SK-N-MC (cell line): Measurements from ENCODE around the gene ADCY4.
"Not testable (repeated sequence)": the region's sequence is repeated elsewhere in the genome, so short reads cannot be mapped to it uniquely, and the experiment has no call there.

ENCODE experiments used
- DNase-seq: peaks from one replicate; pipeline ENCODE4 v3.0.0-alpha.2; 2011; ENCODE audit warnings: low read depth, low spot score
- H3K27ac ChIP-seq: fragments of 200-600 bp; sonication (generic); 2 replicates; pipeline ENCODE4 v1.5.1; 2016; ENCODE audit warnings: mixed run types
- H3K36me3 ChIP-seq: fragments of 200-600 bp; sonication (generic); 2 replicates; pipeline ENCODE4 v1.6.1; 2017; ENCODE audit warnings: antibody characterized with exemption, low read length, mixed read lengths; ENCODE audit not compliant: insufficient read depth
- H3K4me3 ChIP-seq: fragments of 200-600 bp; sonication (generic); 2 replicates; pipeline ENCODE4 v1.5.1; 2016
- H3K9ac ChIP-seq: fragments of 200-600 bp; sonication (generic); 2 replicates; pipeline ENCODE4 v1.8.0; 2017; ENCODE audit warnings: mixed run types, mixed read lengths; ENCODE audit not compliant: insufficient read length
- H3K9me3 ChIP-seq: fragments of 200-600 bp; sonication (generic); 2 replicates; pipeline ENCODE4 v1.6.1; 2017; ENCODE audit warnings: low read depth, mild to moderate bottlenecking, antibody characterized with exemption, low read length, moderate library complexity, mixed read lengths
- EZH2 ChIP-seq: fragments of 200-600 bp; sonication (generic); IDR thresholded peaks from one replicate; pipeline ENCODE4 v1.6.1; 2017; ENCODE audit warnings: antibody characterized with exemption
- FOXP2 ChIP-seq: optimal IDR thresholded peaks from 2 replicates; pipeline ENCODE3; 2011; ENCODE audit warnings: mild to moderate bottlenecking, moderate library complexity; ENCODE audit not compliant: insufficient read depth; ENCODE audit errors: extremely low read length, control extremely low read depth
- POLR2AphosphoS5 ChIP-seq: IDR thresholded peaks from 2 replicates; pipeline ENCODE4 v1.6.1; 2012; ENCODE audit warnings: mild to moderate bottlenecking, low read depth, low read length, borderline replicate concordance

Gene ADCY4

DNA sequence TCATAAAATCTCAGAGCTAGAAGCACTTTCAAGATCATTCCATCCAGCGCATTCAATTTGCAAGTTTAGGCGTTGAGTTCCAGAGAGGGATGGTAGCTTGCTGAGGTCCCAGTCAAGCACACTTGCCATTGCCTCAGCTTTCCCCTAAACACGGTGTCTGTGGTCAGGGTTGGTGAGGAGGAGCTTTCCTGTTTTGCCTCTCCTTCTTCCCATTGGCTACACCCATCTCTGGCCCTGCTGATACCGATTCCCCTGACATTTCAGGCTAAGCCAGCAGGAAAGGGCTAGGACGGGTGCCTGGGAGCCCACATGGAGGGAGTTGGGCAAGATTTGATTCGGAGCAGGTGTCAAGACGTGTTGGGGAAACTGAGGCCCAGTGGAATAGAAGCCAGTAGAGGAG is 42.3 kb upstream of the ADCY4 start:
- no peak overlapping the region for H3K27ac ChIP-seq

DNA sequence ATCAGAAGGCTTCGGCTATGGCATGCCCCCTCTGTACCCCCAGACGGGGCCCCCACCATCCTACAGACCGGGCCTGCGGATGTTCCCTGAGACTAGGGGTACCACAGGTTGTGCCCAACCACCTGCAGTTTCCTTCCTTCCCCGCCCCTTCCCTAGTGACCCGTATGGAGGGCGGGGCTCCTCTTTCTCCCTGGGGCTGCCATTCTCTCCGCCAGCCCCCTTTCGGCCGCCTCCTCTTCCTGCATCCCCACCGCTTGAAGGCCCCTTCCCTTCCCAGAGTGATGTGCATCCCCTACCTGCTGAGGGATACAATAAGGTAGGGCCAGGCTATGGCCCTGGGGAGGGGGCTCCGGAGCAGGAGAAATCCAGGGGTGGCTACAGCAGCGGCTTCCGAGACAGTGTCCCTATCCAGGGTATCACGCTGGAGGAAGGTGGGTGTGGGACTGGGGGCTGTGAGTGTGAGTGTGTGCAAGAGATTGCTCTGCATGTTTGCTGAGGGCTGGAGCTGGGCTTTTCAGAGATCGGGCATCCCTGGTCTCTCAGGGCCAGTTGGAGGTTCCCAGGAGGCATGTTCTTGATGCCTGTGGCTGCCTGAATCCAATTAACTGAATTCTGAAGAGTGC is 41.7 kb upstream of the ADCY4 start:
- peaks cover 43% of the 10 kb centered on the region; the same call in 1 of the 2 replicates for H3K36me3 ChIP-seq
- H3K4me3 ChIP-seq: no peak overlapping the region
- H3K27ac ChIP-seq: no peak overlapping the region
- no peak overlapping the region for H3K9ac ChIP-seq
- no peaks in the 10 kb centered on the region for H3K9me3 ChIP-seq
- DNase-seq: no peak
- no peak for TF ChIP-seq EZH2
- no peak for TF ChIP-seq POLR2AphosphoS5

More for the DNA sequence above, 42.3 kb upstream of the ADCY4 start:
- Histone ChIP-seq H3K9me3 (no peaks in the 10 kb centered on the region), H3K4me3 (no peak overlapping the region), H3K9ac (no peak overlapping the region), H3K36me3 (peaks cover 43% of the 10 kb centered on the region; the same call in 1 of the 2 replicates)
- DNase-seq: no peak
- TF ChIP-seq EZH2: no peak
- no peak for TF ChIP-seq FOXP2
- no peak for TF ChIP-seq POLR2AphosphoS5

DNA sequence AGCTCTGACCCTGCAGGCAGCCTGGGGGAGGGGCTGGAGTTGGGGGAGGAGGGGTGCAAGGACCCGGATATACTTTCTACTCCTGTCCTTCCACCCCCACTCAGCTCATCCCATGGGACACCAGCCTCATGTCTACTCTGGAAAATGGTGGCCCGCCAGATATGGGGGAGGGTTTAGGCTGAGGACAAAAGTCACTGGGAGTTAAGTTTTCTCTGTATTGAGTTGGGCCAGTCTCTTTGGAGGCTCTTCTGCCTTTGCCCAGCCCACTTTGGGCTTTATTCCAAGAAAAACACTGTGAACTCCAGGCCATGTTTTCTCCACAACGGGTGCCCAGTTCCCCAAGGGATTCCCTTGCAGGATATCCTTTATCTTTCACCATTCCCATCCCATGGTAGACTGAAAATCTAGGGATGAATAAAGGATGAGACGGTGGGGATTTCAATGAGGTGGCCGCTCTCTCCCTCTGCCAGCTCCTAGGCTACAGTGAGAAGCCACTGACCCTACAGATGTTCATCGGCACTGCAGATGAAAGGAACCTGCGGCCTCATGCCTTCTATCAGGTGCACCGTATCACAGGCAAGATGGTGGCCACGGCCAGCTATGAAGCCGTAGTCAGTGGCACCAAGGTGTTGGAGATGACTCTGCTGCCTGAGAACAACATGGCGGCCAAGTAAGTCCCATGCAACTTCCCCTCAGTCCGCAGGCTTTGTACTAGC is 38.0 kb upstream of the ADCY4 start:
- Histone ChIP-seq H3K9ac (no peak overlapping the region), H3K9me3 (no peaks in the 10 kb centered on the region), H3K36me3 (peaks cover 43% of the 10 kb centered on the region; the same call in 1 of the 2 replicates), H3K4me3 (no peak overlapping the region), H3K27ac (no peak overlapping the region)
- DNase-seq: no peak
- TF ChIP-seq FOXP2 (no peak), EZH2 (no peak), POLR2AphosphoS5 (no peak)

DNA sequence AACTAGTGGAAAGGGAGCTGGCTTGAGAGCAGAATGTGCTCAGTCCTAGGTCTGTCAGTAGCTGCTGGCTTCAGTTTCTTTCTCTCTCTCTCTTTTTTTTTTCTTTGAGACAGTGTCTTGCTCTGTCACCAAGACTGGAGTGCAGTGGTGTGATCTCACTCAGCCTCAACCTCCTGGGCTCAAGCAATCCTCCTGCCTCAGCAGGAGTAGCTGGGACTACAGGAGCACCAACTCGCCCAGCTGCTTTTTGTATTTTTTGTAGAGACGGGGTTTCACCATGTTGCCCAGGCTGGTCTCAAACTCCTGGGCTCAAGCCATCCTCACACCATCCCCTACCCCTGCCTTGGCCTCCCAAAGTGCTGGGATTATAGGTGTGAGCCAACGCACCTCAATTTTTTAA is 36.7 kb upstream of the ADCY4 start:
- not testable (repeated sequence) for H3K4me3 ChIP-seq, DNase-seq, H3K9me3 ChIP-seq, H3K9ac ChIP-seq
- Histone ChIP-seq H3K36me3 (peaks cover 37% of the 10 kb centered on the region; the same call in 1 of the 2 replicates), H3K27ac (peak overlapping the region; percentile 61; the same call in 1 of the 2 replicates)

DNA sequence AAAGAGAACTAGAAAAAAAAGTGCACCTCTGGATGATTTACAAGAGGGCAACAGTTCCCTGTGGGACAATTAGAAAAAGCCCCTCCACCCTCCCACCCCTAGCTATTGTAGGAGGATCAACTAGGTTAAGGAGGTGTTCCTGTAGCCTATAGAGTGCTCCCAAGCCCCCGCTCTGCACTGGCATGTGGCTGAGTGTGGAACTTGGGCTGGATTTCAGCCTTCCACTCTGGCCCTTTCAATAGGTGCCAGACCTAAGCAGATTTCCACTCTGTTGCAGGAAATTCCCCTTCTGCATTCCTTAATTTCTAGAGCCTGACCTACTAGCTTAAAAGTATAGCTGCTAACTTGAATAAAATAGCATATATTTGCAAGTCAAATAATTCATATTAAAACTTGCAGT is 35.9 kb upstream of the ADCY4 start:
- DNase-seq: no peak
- Histone ChIP-seq H3K9ac (no peak overlapping the region), H3K9me3 (no peaks in the 10 kb centered on the region), H3K36me3 (peaks cover 29% of the 10 kb centered on the region; the same call in 1 of the 2 replicates), H3K4me3 (no peak overlapping the region), H3K27ac (peak overlapping the region; percentile 61)
- TF ChIP-seq EZH2 (no peak), POLR2AphosphoS5 (no peak)

DNA sequence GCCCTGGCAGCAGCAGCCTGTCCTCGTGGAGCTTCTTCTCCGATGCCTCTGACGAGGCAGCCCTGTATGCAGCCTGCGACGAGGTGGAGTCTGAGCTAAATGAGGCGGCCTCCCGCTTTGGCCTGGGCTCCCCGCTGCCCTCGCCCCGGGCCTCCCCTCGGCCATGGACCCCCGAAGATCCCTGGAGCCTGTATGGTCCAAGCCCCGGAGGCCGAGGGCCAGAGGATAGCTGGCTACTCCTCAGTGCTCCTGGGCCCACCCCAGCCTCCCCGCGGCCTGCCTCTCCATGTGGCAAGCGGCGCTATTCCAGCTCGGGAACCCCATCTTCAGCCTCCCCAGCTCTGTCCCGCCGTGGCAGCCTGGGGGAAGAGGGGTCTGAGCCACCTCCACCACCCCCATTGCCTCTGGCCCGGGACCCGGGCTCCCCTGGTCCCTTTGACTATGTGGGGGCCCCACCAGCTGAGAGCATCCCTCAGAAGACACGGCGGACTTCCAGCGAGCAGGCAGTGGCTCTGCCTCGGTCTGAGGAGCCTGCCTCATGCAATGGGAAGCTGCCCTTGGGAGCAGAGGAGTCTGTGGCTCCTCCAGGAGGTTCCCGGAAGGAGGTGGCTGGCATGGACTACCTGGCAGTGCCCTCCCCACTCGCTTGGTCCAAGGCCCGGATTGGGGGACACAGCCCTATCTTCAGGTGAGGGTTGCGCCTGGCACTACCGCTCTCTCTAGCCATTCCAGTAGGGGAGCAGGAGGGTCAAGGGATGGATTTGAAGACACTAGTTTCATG is 35.2 kb upstream of the ADCY4 start:
- no peak overlapping the region for H3K9ac ChIP-seq

DNA sequence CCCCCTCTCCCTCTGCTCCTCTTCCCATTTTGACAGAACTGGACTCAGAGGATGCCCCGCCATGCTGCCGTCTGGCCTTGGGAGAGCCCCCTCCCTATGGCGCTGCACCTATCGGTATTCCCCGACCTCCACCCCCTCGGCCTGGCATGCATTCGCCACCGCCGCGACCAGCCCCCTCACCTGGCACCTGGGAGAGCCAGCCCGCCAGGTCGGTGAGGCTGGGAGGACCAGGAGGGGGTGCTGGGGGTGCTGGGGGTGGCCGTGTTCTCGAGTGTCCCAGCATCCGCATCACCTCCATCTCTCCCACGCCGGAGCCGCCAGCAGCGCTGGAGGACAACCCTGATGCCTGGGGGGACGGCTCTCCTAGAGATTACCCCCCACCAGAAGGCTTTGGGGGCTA is 34.6 kb upstream of the ADCY4 start:
- no peak for DNase-seq
- TF ChIP-seq FOXP2: no peak
- no peak for TF ChIP-seq POLR2AphosphoS5
- no peak for TF ChIP-seq EZH2
- peaks cover 24% of the 10 kb centered on the region; the same call in 1 of the 2 replicates for H3K36me3 ChIP-seq
- no peak overlapping the region for H3K9ac ChIP-seq
- H3K9me3 ChIP-seq: no peaks in the 10 kb centered on the region
- H3K27ac ChIP-seq: no peak overlapping the region
- peak overlapping the region; percentile 96; the same call in 1 of the 2 replicates for H3K4me3 ChIP-seq

More for the DNA sequence above, 35.2 kb upstream of the ADCY4 start:
- no peaks in the 10 kb centered on the region for H3K9me3 ChIP-seq
- no peak overlapping the region for H3K4me3 ChIP-seq
- H3K36me3 ChIP-seq: peaks cover 24% of the 10 kb centered on the region; the same call in 1 of the 2 replicates
- H3K27ac ChIP-seq: peak overlapping the region; percentile 61; the same call in 1 of the 2 replicates
- TF ChIP-seq FOXP2 (no peak), EZH2 (no peak), POLR2AphosphoS5 (no peak)
- DNase-seq: no peak

DNA sequence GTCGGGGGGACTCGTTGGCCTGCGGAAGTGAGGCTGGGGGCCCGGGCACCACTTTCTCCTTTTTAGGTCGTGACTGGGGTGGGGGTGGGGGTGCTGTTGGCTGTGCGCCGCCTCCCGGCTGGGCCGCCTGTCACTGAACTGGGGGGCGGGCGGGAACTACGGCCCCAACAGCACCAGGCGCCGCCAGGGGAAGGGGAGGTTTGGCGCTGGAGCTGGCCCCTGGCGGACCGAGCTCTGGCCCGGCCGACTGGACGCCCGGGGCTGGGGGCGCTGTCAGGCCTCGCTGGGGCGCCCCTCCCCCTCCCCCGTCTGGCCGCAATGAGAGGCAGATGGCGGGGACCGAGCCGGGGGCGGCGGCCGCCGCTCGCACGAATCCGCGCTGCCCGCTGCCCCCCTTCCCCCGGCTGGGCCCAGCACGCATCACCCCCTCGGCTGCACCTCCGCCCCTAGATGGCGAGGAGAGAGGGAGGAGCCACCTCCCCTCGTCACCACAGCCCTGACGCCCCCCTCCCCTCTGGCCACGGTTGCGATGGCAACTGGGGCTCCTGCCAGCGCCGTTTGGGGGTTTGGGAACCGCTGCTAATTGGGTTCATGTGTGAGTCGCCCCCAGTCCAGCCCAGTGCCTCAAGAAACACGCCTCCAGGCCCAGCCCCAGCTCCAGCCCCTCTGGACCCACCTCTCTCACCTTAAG is 33.8 kb upstream of the ADCY4 start:
- Histone ChIP-seq H3K4me3 (peak overlapping the region; percentile 96), H3K9me3 (no peaks in the 10 kb centered on the region), H3K36me3 (peaks cover 16% of the 10 kb centered on the region; the same call in 1 of the 2 replicates), H3K9ac (peak overlapping the region; percentile 78), H3K27ac (peak overlapping the region; percentile 36; the same call in 1 of the 2 replicates)
- TF ChIP-seq POLR2AphosphoS5 (peak; percentile 43), FOXP2 (no peak)
- DNase-seq: no peak
